Brain microvascular endothelial cell (primary cell): ENCODE measurements around the gene TRIP12.
"Not testable (repeated sequence)": the region's sequence is repeated elsewhere in the genome, so short reads cannot be mapped to it uniquely, and the experiment has no call there.

Experiments used
- DNase-seq: peaks from one replicate; pipeline ENCODE4 v3.0.0-alpha.2; 2020
- H3K27ac ChIP-seq: fragments of 250-450 bp; sonication (Bioruptor Pico); 2 replicates; pipeline ENCODE4 v1.5.1; 2020; ENCODE audit warnings: mild to moderate bottlenecking, moderate library complexity
- H3K27me3 ChIP-seq: fragments of 250-450 bp; sonication (Bioruptor Pico); replicated peaks from 2 replicates; pipeline ENCODE4 v1.5.1; 2020; ENCODE audit warnings: mild to moderate bottlenecking
- H3K36me3 ChIP-seq: fragments of 250-450 bp; sonication (Bioruptor Pico); replicated peaks from 2 replicates; pipeline ENCODE4 v1.5.1; 2020; ENCODE audit warnings: mild to moderate bottlenecking
- H3K4me3 ChIP-seq: 2 replicates; pipeline ENCODE4 v1.5.1; 2011; ENCODE audit warnings: low read depth, mild to moderate bottlenecking, control low read depth, low read length, moderate library complexity
- in situ Hi-C: cut with HindIII; loops from 2 replicates; pipeline ENCODE4 v1.10.0; 2017; ENCODE audit warnings: low sequenced_read_pairs, low pct_ligation_motif_present
- TF ChIP-seq, protein P1 (sequence below): IDR thresholded peaks from 2 replicates; pipeline ENCODE4 v1.5.1; 2011; ENCODE audit warnings: low read depth, mild to moderate bottlenecking, moderate library complexity, low read length, control low read depth, inconsistent platforms; ENCODE audit errors: missing control alignments

The TRIP12 gene

GRCh38 chr2:229761663-229762062 is 160.1 kb downstream of the TRIP12 start:
- H3K36me3 ChIP-seq = peaks cover 14% of the 10 kb centered on the region
- no peak overlapping the region for H3K4me3 ChIP-seq
- DNase-seq = no peak
- H3K27ac ChIP-seq = no peak overlapping the region
- H3K27me3 ChIP-seq = no peaks in the 10 kb centered on the region
- TF ChIP-seq, protein P1, sequence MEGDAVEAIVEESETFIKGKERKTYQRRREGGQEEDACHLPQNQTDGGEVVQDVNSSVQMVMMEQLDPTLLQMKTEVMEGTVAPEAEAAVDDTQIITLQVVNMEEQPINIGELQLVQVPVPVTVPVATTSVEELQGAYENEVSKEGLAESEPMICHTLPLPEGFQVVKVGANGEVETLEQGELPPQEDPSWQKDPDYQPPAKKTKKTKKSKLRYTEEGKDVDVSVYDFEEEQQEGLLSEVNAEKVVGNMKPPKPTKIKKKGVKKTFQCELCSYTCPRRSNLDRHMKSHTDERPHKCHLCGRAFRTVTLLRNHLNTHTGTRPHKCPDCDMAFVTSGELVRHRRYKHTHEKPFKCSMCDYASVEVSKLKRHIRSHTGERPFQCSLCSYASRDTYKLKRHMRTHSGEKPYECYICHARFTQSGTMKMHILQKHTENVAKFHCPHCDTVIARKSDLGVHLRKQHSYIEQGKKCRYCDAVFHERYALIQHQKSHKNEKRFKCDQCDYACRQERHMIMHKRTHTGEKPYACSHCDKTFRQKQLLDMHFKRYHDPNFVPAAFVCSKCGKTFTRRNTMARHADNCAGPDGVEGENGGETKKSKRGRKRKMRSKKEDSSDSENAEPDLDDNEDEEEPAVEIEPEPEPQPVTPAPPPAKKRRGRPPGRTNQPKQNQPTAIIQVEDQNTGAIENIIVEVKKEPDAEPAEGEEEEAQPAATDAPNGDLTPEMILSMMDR = no peak
- in situ Hi-C loops = no loop called here

GRCh38 chr2:229757462-229757861 is 164.3 kb downstream of the TRIP12 start:
- H3K36me3 ChIP-seq, H3K27ac ChIP-seq, H3K27me3 ChIP-seq, DNase-seq, H3K4me3 ChIP-seq, in situ Hi-C loops: not testable (repeated sequence)

DNA sequence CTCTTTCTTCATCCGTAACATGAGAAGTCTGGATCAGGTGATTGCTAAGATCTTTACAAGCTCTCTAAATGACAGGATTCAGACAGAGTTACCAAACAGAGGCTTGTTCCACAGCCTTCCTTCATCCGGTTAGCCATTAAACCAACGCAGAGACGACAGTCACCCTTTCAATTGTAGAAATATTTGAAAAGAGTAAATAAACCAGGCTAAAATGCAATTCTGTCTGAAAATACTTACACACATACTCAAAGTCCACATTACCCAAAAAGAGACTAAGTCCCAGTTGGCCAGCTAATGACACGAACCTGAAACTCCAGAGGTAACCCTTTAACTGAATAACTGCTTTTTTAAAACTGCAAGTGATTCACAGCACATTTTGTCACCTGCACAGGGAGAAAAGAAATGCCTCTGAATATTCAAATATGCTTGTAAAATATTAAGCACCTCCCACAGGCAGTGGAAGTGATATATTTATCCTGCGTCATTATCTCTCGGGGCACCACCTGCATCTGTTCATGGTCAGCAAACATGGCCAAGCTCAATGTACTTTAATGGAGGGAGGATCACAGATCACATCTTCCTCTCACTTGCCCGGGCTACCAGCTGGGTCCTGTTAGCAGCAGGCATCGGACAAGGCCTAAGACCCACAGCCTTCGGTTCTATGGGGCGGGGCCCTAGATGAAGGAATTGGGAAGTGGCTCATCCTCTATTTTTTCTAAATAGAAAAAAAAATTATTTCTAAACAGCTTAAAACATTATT is 168.7 kb downstream of the TRIP12 start:
- Histone ChIP-seq H3K27me3 (no peaks in the 10 kb centered on the region), H3K36me3 (no peaks in the 10 kb centered on the region), H3K4me3 (no peak overlapping the region), H3K27ac (no peak overlapping the region)
- TF ChIP-seq, protein P1 = no peak
- in situ Hi-C loops = no loop called here
- no peak for DNase-seq

- H3K4me3 ChIP-seq = no peak overlapping the region
- H3K27ac ChIP-seq = no peak overlapping the region
- no peaks in the 10 kb centered on the region for H3K27me3 ChIP-seq
- DNase-seq = no peak
- in situ Hi-C loops = no loop called here
- no peaks in the 10 kb centered on the region for H3K36me3 ChIP-seq
- TF ChIP-seq, protein P1 = no peak
These were observed 172.0 kb downstream of the TRIP12 start for GRCh38 chr2:229749779-229750178.

DNA sequence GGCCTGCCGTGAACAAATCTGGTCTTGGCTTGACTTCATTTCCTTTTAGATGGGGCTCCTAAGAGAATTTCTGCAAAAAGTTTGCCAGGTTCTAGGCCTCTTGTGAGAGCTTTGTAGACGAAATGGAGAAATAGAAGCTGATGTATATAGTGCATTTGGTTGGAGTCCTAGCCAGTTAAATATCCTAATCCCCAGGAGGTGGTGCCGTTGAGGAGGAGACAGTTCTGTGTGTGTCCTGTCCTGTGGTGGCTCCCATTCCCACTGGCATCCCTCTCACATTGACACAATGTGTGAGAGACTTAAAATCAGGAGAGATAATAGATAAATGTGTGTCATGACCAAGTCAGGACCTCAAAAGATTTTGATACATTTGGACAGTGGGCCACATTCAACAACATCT is 172.9 kb downstream of the TRIP12 start:
- H3K27me3 ChIP-seq = no peaks in the 10 kb centered on the region
- no peak overlapping the region for H3K27ac ChIP-seq
- in situ Hi-C loops = no loop called here
- no peak overlapping the region for H3K4me3 ChIP-seq
- H3K36me3 ChIP-seq = no peaks in the 10 kb centered on the region
- no peak for DNase-seq
- TF ChIP-seq, protein P1 = peak; percentile 32

- DNase-seq, H3K27me3 ChIP-seq, H3K36me3 ChIP-seq, H3K4me3 ChIP-seq, in situ Hi-C loops, H3K27ac ChIP-seq: not testable (repeated sequence)
These were observed 179.1 kb downstream of the TRIP12 start for GRCh38 chr2:229742691-229743090.

GRCh38 chr2:229740279-229740678 is 181.5 kb downstream of the TRIP12 start:
- no peak for DNase-seq
- TF ChIP-seq, protein P1 = no peak
- H3K4me3 ChIP-seq = no peak overlapping the region
- in situ Hi-C loops = no loop called here
- H3K36me3 ChIP-seq = no peaks in the 10 kb centered on the region
- no peak overlapping the region for H3K27ac ChIP-seq
- no peaks in the 10 kb centered on the region for H3K27me3 ChIP-seq
